Stimulated activated CD4-positive, alpha-beta T cell treated with anti-CD3 and anti-CD28 coated beads, TNF-alpha, amount 100 ng/mL, for 48 hours (primary cell): ENCODE measurements around the gene ABCA1.
"Not testable (repeated sequence)": the region's sequence is repeated elsewhere in the genome, so short reads cannot be mapped to it uniquely, and the experiment has no call there.

Experiments
- DNase-seq, 3 donors: peaks; one replicate each; pipeline ENCODE4 v3.0.0-alpha.2; 2020; ENCODE audit warnings: low read depth in 3 of 3

ABCA1 gene, protein sequence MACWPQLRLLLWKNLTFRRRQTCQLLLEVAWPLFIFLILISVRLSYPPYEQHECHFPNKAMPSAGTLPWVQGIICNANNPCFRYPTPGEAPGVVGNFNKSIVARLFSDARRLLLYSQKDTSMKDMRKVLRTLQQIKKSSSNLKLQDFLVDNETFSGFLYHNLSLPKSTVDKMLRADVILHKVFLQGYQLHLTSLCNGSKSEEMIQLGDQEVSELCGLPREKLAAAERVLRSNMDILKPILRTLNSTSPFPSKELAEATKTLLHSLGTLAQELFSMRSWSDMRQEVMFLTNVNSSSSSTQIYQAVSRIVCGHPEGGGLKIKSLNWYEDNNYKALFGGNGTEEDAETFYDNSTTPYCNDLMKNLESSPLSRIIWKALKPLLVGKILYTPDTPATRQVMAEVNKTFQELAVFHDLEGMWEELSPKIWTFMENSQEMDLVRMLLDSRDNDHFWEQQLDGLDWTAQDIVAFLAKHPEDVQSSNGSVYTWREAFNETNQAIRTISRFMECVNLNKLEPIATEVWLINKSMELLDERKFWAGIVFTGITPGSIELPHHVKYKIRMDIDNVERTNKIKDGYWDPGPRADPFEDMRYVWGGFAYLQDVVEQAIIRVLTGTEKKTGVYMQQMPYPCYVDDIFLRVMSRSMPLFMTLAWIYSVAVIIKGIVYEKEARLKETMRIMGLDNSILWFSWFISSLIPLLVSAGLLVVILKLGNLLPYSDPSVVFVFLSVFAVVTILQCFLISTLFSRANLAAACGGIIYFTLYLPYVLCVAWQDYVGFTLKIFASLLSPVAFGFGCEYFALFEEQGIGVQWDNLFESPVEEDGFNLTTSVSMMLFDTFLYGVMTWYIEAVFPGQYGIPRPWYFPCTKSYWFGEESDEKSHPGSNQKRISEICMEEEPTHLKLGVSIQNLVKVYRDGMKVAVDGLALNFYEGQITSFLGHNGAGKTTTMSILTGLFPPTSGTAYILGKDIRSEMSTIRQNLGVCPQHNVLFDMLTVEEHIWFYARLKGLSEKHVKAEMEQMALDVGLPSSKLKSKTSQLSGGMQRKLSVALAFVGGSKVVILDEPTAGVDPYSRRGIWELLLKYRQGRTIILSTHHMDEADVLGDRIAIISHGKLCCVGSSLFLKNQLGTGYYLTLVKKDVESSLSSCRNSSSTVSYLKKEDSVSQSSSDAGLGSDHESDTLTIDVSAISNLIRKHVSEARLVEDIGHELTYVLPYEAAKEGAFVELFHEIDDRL (N-terminal part only)

DNA sequence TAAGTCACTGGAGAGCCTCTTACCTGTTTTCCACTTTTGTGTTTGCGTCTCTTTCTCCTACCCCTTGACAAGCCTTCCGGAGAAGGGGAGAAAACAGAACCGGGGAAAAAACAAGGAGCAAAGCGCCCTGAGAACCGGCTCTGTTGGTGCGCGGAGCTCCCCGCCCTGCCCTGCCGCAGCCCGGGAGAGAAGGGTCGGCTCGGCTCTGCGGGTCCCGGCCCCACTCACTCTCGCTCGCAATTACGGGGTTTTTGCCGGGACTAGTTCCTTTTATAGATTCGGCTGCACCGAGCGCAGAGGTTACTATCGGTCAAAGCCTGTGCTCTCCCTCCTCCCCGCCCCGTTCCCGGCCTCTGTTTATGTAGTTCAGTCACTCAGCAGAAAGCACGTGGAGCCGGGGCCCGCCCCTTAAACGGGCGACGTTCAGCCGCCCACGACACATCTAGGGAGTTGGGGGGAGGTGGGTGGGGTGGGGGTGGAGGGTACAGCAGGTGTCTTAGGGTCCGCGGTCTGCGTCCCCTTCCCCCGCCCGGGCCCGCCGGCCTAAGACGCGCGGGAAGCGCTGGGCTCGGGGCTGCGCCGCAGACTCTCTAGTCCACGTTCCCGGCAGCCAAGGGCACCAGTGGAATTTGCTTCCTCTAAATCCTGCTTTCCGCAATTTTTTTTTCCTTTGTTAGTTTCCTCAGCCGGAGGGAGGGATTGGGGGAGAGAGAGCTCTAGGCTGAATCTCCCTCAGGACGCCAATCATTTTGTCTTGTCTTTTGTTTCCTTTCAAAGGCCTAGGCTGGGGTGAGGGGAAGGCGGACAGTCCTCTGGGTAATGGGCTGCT lies at the start of gene ABCA1:
TSS of gene ABCA1 (minus strand) at position 244 of the 829 bp plus-strand sequence. CDS start 24,476 bp downstream, outside the sequence.
- peak; percentile 53 to 75 (median 69) for DNase-seq

GRCh38 chr9:104977580-104977979 lies 49.6 kb upstream of the ABCA1 start:
- DNase-seq: no peak

GRCh38 chr9:104977168-104977567 lies 49.2 kb upstream of the ABCA1 start:
- no peak for DNase-seq

DNA sequence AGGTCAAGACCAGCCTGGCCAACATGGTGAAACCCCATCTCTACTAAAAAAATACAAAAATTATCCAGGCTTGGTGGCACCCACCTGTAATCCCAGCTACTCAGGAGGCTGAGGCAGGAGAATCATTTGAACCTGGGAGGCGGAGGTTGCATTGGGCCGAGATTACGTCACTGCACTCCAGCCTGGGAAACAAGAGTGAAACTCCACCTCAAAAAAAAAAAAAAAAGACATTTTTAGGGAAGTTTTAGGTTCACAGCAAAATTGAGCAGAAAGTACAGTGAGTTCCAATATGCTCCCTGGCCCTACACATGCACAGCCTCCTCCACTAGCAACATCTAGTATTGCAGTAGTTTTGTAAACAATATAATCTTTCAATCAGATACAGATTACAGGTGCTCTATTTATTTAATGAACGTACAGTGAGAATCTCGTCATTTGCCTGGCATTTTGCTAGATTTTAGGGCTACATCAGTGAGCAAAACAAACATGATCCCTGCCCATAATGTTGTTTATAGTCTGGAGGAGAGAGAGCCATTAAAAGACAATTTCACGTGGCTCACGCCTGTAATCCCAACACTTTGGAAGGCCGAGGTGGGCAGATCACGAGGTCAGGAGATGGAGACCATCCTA lies 48.1 kb upstream of the ABCA1 start:
- not testable (repeated sequence) for DNase-seq

GRCh38 chr9:104974053-104974962 lies 46.4 kb upstream of the ABCA1 start:
- no peak for DNase-seq

- no peak for DNase-seq
These were observed 44.4 kb upstream of the ABCA1 start for GRCh38 chr9:104972242-104972866.

DNA sequence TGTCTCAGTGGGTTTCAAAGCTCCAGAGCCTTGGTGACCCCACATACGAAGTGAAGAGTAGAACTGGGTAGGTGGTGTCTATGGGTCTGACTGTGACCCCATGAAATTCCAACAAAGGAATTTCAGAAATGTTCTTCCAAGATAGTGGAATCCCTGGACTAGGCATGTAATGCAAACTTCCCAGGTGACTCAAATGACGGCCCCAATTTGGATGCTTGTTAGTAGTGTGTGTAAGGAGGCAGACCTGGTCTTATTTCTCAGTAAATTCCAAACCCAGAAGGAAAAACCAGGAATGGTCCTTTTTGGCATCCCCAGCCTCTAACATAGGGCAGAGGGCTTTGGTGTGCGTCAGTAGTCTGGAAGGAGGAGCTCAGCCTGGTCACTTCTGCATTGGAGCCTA lies 43.6 kb upstream of the ABCA1 start:
- no peak for DNase-seq

GRCh38 chr9:104970271-104970987 lies 42.5 kb upstream of the ABCA1 start:
- DNase-seq: no peak

DNA sequence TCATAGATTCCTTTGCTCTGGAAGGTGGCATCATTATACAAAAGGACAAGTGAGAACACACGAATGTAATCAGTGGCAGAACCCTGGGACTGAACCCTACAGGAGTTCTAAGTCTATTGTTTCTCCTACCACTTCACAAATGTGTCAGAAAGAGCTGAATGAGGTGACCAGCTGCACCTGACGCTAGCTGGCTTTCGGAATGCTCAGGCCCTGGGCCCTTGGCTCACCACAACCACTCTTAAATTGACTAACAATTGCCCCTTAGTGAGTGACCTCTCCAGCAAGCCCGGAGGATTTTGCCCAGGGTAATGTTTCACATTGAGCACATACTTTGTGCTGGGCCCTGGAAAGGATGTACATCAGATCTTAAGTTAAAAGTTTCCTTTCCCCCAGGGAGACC lies 41.2 kb upstream of the ABCA1 start:
- no peak for DNase-seq

GRCh38 chr9:104968025-104968982 lies 40.3 kb upstream of the ABCA1 start:
- DNase-seq: peak; percentile 74 to 82 (median 78)

DNA sequence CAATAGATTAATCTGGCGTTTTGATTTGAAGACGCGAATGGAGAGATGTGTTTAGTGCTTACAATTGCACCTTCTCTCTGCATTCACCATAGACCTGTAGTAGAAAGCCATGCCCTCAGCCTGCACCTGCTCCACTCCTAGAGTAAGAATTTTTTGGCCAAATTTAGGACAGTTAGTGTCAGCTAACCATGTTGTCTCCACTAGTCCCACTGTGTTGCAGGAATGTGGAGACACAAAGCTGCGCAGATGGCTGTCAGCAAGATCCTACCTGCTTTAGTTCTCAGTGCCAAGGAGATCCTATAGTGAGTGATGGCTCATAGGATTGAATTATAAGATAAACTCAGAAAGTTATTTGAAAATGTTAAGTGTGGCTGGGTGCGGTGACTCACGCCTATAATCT lies 35.1 kb upstream of the ABCA1 start:
- no peak for DNase-seq

DNA sequence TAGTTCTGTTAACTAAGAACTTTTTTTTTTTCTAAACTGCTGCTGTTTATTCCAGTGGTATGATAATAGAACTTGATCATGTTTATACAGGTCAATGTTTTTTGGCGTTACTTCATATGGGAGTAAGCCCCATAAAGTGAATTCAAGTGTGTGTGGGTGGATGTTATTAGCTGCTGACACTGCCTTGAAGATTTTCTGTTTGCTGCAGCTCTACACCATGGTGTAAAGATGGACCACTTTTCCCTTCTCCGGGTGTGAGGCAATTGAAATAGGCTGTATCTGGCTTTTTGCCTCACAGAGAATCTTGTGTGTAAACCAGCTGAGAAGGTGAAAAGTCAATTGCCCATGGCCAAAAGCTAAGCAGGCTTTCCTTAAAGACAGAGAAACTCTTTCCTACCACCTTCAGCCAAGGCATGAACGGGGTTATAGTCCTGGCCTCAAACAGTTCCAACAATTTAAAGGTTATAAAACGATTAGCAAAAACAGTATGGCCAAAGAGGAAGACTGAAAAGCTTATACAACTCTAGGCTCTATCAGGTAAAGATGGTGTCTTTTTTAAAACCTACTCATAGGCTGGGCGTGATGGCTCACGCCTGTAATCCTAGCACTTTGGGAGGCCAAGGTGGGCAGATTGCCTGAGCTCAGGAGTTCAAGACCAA lies 33.9 kb upstream of the ABCA1 start:
- DNase-seq: no peak

GRCh38 chr9:104961238-104961637 lies 33.3 kb upstream of the ABCA1 start:
- peak; percentile 32 to 65 (median 59) for DNase-seq

- DNase-seq: no peak
These were observed 32.7 kb upstream of the ABCA1 start for GRCh38 chr9:104960662-104961061.

- DNase-seq: no peak
These were observed 30.8 kb upstream of the ABCA1 start for GRCh38 chr9:104958751-104959150.

- not testable (repeated sequence) for DNase-seq
These were observed 30.1 kb upstream of the ABCA1 start for GRCh38 chr9:104958006-104958405.

- no peak for DNase-seq
These were observed 23.5 kb upstream of the ABCA1 start for GRCh38 chr9:104951487-104951886.
